ENCODE data around the gene SCYL1. TPM values are rescaled to one million over a fixed set of nuclear protein-coding genes. Genes with fewer than 3 reads are reported as not detected.
A peak's percentile ranks its signal among the peaks of the same experiment; 100 is the strongest.

SCYL1 gene
- polyA plus RNA-seq, 2 donors: 41.8 to 52.4 TPM

DNA sequence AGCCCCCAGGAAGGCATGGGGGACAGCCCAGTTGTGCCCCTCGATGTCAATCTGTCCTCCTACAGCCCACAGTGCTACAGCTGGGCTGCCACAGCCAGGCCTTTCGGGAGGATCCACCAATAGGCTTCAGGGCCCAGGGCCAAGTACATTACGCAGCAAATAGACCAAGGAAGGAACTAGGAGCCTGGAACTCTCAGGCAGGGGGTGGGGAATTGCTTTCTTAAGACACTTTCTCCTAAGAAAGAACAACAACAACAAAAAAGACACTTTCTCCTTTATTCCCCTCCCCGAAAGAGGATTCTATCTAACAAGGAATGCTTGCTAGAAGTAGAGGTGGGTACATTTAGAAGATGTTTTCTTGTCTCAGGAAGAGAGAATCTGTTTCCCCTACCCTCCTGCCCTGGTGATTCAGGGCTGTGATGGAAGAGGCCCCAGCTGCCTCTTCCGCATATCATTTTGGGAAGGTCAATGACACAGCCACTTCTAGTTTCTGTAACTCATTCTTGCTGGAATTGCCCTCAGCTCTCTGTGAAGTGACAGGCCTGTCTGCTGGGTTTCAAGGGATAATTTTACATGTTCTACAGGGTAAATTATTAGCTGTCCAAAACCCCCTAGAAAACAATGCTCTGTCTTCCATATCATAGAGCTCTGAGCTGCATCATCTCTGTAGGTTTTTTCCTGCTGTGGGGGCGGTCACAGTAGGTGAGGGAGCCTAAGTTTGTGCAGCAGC lies 32.1 kb upstream of the SCYL1 start:
- peaks cover 7 to 39% of the 10 kb centered on the region in 2 donors for H3K4me1 ChIP-seq (ENCODE audit: control insufficient read depth in 2 of 2, insufficient read depth in 2 of 2, low read length in 1 of 2)
- H3K36me3 ChIP-seq (ENCODE audit: control insufficient read depth in 2 of 2, insufficient read depth in 2 of 2, low read length in 1 of 2): no peaks in the 10 kb centered on the region
- H3K9me3 ChIP-seq (ENCODE audit: control insufficient read depth in 2 of 2, insufficient read depth in 1 of 2, low read depth in 1 of 2, low read length in 1 of 2): no peaks in the 10 kb centered on the region
- 22 to 34% methylated on average over 6 of the region's 6 CpGs for WGBS, 2 donors
- peak overlapping the region; percentile 99 for H3K27ac ChIP-seq (ENCODE audit: low read depth in 2 of 2, low read length in 1 of 2)
- H3K4me3 ChIP-seq (ENCODE audit: low read depth in 1 of 2, low read length in 2 of 2): no peak overlapping the region
- no peaks in the 10 kb centered on the region for H3K27me3 ChIP-seq (ENCODE audit: control insufficient read depth in 1 of 2, insufficient read depth in 2 of 2, low read length in 2 of 2)

DNA sequence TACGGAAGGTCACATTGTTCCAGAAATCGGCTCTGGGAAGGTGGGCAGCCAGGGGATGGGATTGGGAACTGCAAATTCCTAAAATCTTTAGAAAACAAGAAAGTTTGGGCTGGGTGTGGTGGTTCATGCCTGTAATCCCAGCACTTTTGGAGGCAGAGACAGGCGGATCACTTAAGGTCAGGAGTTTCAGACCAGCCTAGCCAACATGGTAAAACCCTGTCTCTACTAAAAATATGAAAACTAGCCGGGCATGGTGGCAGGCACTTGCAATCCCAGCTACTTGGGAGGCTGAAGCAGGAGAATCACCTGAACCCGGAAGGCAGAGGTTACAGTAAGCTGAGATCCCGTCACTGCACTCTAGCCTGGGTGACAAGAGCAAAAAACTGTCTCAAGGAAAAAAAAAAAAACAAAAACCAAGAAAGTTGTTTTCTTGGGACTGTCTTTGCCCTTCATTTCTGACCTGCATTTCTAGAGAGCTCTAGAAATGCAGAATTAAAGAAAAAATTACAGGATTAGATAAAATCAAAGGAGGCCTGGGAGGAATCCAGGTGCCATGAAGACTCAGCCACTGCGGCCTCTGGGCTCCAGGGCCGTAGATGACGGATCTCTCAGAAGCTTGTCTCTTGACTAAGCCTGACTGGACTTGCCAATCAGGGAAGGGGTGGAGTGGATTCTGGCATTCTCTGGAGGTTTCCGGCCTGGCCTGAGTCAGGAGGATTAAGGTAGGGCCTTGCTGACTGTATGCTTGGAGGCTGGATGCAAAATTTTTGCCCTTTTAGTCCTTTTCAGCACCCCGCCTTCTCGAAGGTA lies 31.3 kb upstream of the SCYL1 start:
- WGBS, 2 donors: 29 to 48% methylated on average over 12 of the region's 12 CpGs
- no peaks in the 10 kb centered on the region for H3K9me3 ChIP-seq (ENCODE audit: control insufficient read depth in 2 of 2, insufficient read depth in 1 of 2, low read depth in 1 of 2, low read length in 1 of 2)
- H3K36me3 ChIP-seq (ENCODE audit: control insufficient read depth in 2 of 2, insufficient read depth in 2 of 2, low read length in 1 of 2): no peaks in the 10 kb centered on the region
- peaks cover 4 to 31% of the 10 kb centered on the region in 2 donors for H3K4me1 ChIP-seq (ENCODE audit: control insufficient read depth in 2 of 2, insufficient read depth in 2 of 2, low read length in 1 of 2)
- no peak overlapping the region for H3K4me3 ChIP-seq (ENCODE audit: low read depth in 1 of 2, low read length in 2 of 2)
- H3K27ac ChIP-seq (ENCODE audit: low read depth in 2 of 2, low read length in 1 of 2): peak overlapping the region; percentile 99
- H3K27me3 ChIP-seq (ENCODE audit: control insufficient read depth in 1 of 2, insufficient read depth in 2 of 2, low read length in 2 of 2): no peaks in the 10 kb centered on the region

DNA sequence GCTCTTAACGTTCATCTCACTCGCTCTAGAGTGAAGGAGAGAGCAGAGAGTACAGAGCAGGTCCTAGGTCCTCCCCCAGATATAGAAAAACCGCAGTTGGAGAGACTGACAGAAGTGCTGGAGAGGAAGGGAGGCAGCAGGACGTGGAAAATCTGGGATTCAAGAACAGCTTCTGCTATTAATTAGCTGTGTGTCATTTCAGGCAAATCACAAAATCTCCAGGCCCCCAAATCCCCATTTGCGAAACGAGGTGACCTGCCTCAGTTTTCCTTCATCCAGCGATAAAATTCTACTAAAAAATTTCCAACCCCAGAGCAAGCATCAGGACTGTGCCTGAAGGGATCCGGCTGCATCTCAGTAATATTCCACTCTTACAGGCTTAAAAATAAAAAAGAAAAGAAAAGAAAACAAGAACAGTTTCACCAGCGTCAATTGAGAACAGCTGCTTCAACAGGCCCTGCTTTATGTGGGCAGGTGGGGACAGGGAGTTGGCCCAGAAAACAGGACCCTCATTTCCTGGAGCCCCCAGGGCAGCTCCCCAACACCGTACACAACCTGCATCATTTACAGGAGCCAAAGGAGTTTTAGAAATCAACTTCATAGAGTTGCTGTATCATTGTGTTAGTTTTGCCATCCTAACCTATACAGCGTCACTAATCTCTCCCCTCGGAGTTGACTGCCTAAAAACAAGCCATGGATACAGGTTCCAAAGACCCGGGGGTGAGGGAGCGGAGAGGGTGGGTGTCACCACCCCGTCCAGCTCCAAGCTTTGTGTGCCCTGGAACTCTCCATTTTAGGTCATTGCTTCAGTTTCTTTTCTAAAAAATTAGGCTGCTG lies 28.4 kb upstream of the SCYL1 start:
- WGBS, 2 donors: 17 to 29% methylated on average over 15 of the region's 15 CpGs
- Histone ChIP-seq H3K9me3 (ENCODE audit: control insufficient read depth in 2 of 2, insufficient read depth in 1 of 2, low read depth in 1 of 2, low read length in 1 of 2) (no peaks in the 10 kb centered on the region), H3K36me3 (ENCODE audit: control insufficient read depth in 2 of 2, insufficient read depth in 2 of 2, low read length in 1 of 2) (peaks cover 0 to 4% of the 10 kb centered on the region in 2 donors), H3K4me1 (ENCODE audit: control insufficient read depth in 2 of 2, insufficient read depth in 2 of 2, low read length in 1 of 2) (peaks cover 0 to 9% of the 10 kb centered on the region in 2 donors), H3K27me3 (ENCODE audit: control insufficient read depth in 1 of 2, insufficient read depth in 2 of 2, low read length in 2 of 2) (no peaks in the 10 kb centered on the region), H3K4me3 (ENCODE audit: low read depth in 1 of 2, low read length in 2 of 2) (peak overlapping the region; percentile 25 to 40), H3K27ac (ENCODE audit: low read depth in 2 of 2, low read length in 1 of 2) (peak overlapping the region; percentile 98 to 99)

DNA sequence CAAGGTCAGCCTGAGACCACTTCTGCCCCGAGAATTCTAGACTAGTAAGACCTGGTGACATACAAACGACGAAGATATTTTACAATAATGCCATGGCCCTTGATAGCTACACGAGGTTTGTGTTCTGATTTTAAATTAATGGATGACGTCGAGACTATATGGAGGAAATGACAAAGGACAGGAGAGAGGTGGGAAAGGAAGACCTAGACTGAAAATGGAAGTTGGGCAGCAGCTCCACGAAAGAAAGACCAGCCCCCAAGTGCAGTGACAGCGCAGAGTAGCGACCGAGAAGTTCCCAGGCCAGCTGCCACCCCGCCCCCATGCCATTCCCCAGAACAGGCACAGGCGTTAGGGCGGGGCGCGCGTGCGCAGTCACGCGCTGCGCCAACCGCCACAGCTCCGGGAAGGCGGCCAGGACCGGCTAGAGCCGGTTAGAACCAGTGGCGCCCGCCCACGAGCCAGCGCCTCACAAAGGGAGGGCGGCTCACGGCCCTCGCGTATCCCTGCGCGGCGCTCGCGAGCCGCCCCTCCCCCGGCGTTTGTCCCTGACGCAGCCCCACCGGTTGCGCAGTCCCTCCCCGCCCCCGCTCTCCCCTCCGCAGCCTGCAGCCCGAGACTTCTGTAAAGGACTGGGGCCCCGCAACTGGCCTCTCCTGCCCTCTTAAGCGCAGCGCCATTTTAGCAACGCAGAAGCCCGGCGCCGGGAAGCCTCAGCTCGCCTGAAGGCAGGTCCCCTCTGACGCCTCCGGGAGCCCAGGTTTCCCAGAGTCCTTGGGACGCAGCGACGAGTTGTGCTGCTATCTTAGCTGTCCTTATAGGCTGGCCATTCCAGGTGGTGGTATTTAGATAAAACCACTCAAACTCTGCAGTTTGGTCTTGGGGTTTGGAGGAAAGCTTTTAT lies 27.5 kb upstream of the SCYL1 start:
- WGBS, 2 donors: 0% methylated on average over 57 to 61 of the region's 61 CpGs
- H3K27me3 ChIP-seq (ENCODE audit: control insufficient read depth in 1 of 2, insufficient read depth in 2 of 2, low read length in 2 of 2): no peaks in the 10 kb centered on the region
- no peaks in the 10 kb centered on the region for H3K9me3 ChIP-seq (ENCODE audit: control insufficient read depth in 2 of 2, insufficient read depth in 1 of 2, low read depth in 1 of 2, low read length in 1 of 2)
- H3K36me3 ChIP-seq (ENCODE audit: control insufficient read depth in 2 of 2, insufficient read depth in 2 of 2, low read length in 1 of 2): peaks cover 0 to 4% of the 10 kb centered on the region in 2 donors
- H3K4me1 ChIP-seq (ENCODE audit: control insufficient read depth in 2 of 2, insufficient read depth in 2 of 2, low read length in 1 of 2): peaks cover 0 to 4% of the 10 kb centered on the region in 2 donors
- peak overlapping the region; percentile 98 to 99 for H3K27ac ChIP-seq (ENCODE audit: low read depth in 2 of 2, low read length in 1 of 2)
- peak overlapping the region; percentile 54 to 99 for H3K4me3 ChIP-seq (ENCODE audit: low read depth in 1 of 2, low read length in 2 of 2)

DNA sequence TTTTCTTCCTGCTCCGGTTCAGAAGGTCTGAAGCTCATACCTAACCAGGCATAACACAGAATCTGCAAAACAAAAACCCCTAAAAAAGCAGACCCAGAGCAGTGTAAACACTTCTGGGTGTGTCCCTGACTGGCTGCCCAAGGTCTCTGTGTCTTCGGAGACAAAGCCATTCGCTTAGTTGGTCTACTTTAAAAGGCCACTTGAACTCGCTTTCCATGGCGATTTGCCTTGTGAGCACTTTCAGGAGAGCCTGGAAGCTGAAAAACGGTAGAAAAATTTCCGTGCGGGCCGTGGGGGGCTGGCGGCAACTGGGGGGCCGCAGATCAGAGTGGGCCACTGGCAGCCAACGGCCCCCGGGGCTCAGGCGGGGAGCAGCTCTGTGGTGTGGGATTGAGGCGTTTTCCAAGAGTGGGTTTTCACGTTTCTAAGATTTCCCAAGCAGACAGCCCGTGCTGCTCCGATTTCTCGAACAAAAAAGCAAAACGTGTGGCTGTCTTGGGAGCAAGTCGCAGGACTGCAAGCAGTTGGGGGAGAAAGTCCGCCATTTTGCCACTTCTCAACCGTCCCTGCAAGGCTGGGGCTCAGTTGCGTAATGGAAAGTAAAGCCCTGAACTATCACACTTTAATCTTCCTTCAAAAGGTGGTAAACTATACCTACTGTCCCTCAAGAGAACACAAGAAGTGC lies 26.7 kb upstream of the SCYL1 start:
- Histone ChIP-seq H3K4me1 (ENCODE audit: control insufficient read depth in 2 of 2, insufficient read depth in 2 of 2, low read length in 1 of 2) (peaks cover 0 to under 1% of the 10 kb centered on the region in 2 donors), H3K4me3 (ENCODE audit: low read depth in 1 of 2, low read length in 2 of 2) (peak overlapping the region; percentile 54 to 99), H3K9me3 (ENCODE audit: control insufficient read depth in 2 of 2, insufficient read depth in 1 of 2, low read depth in 1 of 2, low read length in 1 of 2) (no peaks in the 10 kb centered on the region), H3K27me3 (ENCODE audit: control insufficient read depth in 1 of 2, insufficient read depth in 2 of 2, low read length in 2 of 2) (no peaks in the 10 kb centered on the region), H3K36me3 (ENCODE audit: control insufficient read depth in 2 of 2, insufficient read depth in 2 of 2, low read length in 1 of 2) (peaks cover 0 to 4% of the 10 kb centered on the region in 2 donors), H3K27ac (ENCODE audit: low read depth in 2 of 2, low read length in 1 of 2) (peak overlapping the region; percentile 97 to 99)
- 1% methylated on average over 24 of the region's 24 CpGs for WGBS, 2 donors

DNA sequence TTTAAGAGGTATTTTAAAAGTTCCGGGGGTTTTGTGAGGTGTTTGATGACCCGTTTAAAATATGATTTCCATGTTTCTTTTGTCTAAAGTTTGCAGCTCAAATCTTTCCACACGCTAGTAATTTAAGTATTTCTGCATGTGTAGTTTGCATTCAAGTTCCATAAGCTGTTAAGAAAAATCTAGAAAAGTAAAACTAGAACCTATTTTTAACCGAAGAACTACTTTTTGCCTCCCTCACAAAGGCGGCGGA lies 26.2 kb upstream of the SCYL1 start:
- 1% methylated on average over 6 of the region's 6 CpGs for WGBS, 2 donors

DNA sequence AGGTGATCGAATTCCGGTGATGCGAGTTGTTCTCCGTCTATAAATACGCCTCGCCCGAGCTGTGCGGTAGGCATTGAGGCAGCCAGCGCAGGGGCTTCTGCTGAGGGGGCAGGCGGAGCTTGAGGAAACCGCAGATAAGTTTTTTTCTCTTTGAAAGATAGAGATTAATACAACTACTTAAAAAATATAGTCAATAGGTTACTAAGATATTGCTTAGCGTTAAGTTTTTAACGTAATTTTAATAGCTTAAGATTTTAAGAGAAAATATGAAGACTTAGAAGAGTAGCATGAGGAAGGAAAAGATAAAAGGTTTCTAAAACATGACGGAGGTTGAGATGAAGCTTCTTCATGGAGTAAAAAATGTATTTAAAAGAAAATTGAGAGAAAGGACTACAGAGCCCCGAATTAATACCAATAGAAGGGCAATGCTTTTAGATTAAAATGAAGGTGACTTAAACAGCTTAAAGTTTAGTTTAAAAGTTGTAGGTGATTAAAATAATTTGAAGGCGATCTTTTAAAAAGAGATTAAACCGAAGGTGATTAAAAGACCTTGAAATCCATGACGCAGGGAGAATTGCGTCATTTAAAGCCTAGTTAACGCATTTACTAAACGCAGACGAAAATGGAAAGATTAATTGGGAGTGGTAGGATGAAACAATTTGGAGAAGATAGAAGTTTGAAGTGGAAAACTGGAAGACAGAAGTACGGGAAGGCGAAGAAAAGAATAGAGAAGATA lies 25.7 kb upstream of the SCYL1 start, which contains the start of gene MALAT1:
TSS of gene MALAT1 (plus strand) at position 69 of the 736 bp plus-strand sequence.
- Histone ChIP-seq H3K4me3 (ENCODE audit: low read depth in 1 of 2, low read length in 2 of 2) (peak within 1 kb of the TSS; percentile 54 to 99), H3K27ac (ENCODE audit: low read depth in 2 of 2, low read length in 1 of 2) (peak within 1 kb of the TSS; percentile 97 to 99), H3K27me3 (ENCODE audit: control insufficient read depth in 1 of 2, insufficient read depth in 2 of 2, low read length in 2 of 2) (no peaks in the 10 kb centered on the region), H3K36me3 (ENCODE audit: control insufficient read depth in 2 of 2, insufficient read depth in 2 of 2, low read length in 1 of 2) (peaks cover 0 to 5% of the 10 kb centered on the region in 2 donors), H3K9me3 (ENCODE audit: control insufficient read depth in 2 of 2, insufficient read depth in 1 of 2, low read depth in 1 of 2, low read length in 1 of 2) (no peaks in the 10 kb centered on the region), H3K4me1 (ENCODE audit: control insufficient read depth in 2 of 2, insufficient read depth in 2 of 2, low read length in 1 of 2) (no peaks in the 10 kb centered on the region)
- 0% methylated on average over 24 of the region's 24 CpGs for WGBS, 2 donors

More for the DNA sequence above, 26.2 kb upstream of the SCYL1 start:
- H3K27ac ChIP-seq (ENCODE audit: low read depth in 2 of 2, low read length in 1 of 2): peak overlapping the region; percentile 97 to 99
- no peaks in the 10 kb centered on the region for H3K27me3 ChIP-seq (ENCODE audit: control insufficient read depth in 1 of 2, insufficient read depth in 2 of 2, low read length in 2 of 2)
- no peaks in the 10 kb centered on the region for H3K4me1 ChIP-seq (ENCODE audit: control insufficient read depth in 2 of 2, insufficient read depth in 2 of 2, low read length in 1 of 2)
- H3K36me3 ChIP-seq (ENCODE audit: control insufficient read depth in 2 of 2, insufficient read depth in 2 of 2, low read length in 1 of 2): peaks cover 0 to 4% of the 10 kb centered on the region in 2 donors
- H3K9me3 ChIP-seq (ENCODE audit: control insufficient read depth in 2 of 2, insufficient read depth in 1 of 2, low read depth in 1 of 2, low read length in 1 of 2): no peaks in the 10 kb centered on the region
- peak overlapping the region; percentile 54 to 99 for H3K4me3 ChIP-seq (ENCODE audit: low read depth in 1 of 2, low read length in 2 of 2)

DNA sequence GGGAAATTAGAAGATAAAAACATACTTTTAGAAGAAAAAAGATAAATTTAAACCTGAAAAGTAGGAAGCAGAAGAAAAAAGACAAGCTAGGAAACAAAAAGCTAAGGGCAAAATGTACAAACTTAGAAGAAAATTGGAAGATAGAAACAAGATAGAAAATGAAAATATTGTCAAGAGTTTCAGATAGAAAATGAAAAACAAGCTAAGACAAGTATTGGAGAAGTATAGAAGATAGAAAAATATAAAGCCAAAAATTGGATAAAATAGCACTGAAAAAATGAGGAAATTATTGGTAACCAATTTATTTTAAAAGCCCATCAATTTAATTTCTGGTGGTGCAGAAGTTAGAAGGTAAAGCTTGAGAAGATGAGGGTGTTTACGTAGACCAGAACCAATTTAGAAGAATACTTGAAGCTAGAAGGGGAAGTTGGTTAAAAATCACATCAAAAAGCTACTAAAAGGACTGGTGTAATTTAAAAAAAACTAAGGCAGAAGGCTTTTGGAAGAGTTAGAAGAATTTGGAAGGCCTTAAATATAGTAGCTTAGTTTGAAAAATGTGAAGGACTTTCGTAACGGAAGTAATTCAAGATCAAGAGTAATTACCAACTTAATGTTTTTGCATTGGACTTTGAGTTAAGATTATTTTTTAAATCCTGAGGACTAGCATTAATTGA lies 25.0 kb upstream of the SCYL1 start:
- 0 to 1% methylated on average over 3 of the region's 3 CpGs for WGBS, 2 donors
- H3K4me1 ChIP-seq (ENCODE audit: control insufficient read depth in 2 of 2, insufficient read depth in 2 of 2, low read length in 1 of 2): no peaks in the 10 kb centered on the region
- H3K27ac ChIP-seq (ENCODE audit: low read depth in 2 of 2, low read length in 1 of 2): peak overlapping the region; percentile 96 to 100
- peak overlapping the region; percentile 93 to 99 for H3K4me3 ChIP-seq (ENCODE audit: low read depth in 1 of 2, low read length in 2 of 2)
- peaks cover 0 to 9% of the 10 kb centered on the region in 2 donors for H3K36me3 ChIP-seq (ENCODE audit: control insufficient read depth in 2 of 2, insufficient read depth in 2 of 2, low read length in 1 of 2)
- H3K9me3 ChIP-seq (ENCODE audit: control insufficient read depth in 2 of 2, insufficient read depth in 1 of 2, low read depth in 1 of 2, low read length in 1 of 2): no peaks in the 10 kb centered on the region
- no peaks in the 10 kb centered on the region for H3K27me3 ChIP-seq (ENCODE audit: control insufficient read depth in 1 of 2, insufficient read depth in 2 of 2, low read length in 2 of 2)

Data from esophagus (tissue), 2 donors.